ENCODE results near the gene TOP1. TPM values are rescaled to one million over a fixed set of nuclear protein-coding genes. Genes with fewer than 3 reads are reported as not detected.

TOP1 gene
- total RNA-seq, 1 donor from 2014 or later, result 52.0 TPM

- Histone ChIP-seq H3K36me3 (no peaks in the 10 kb centered on the region), H3K4me3 (no peak overlapping the region), H3K27ac (no peak overlapping the region), H3K9me3 (no peaks in the 10 kb centered on the region), H3K27me3 (ENCODE audit: low read depth) (no peaks in the 10 kb centered on the region), H3K4me1 (peaks cover 91% of the 10 kb centered on the region)
- ATAC-seq (no peak), DNase-seq (no peak)
- intact Hi-C loops (cut with DNase I), result no loop called here
- no peak for TF ChIP-seq CTCF (IDR thresholded peaks at IDR 0.05)
Measured at GRCh38 chr20:41054847-41055230, 26.2 kb downstream of the TOP1 start.

- no peaks in the 10 kb centered on the region for H3K36me3 ChIP-seq
- no peak overlapping the region for H3K4me3 ChIP-seq
- ATAC-seq (no peak), DNase-seq (no peak)
- intact Hi-C loops (cut with DNase I), result no loop called here
- TF ChIP-seq CTCF (IDR thresholded peaks at IDR 0.05), result no peak
- peaks cover 83% of the 10 kb centered on the region for H3K4me1 ChIP-seq
- H3K27me3 ChIP-seq (ENCODE audit: low read depth), result no peaks in the 10 kb centered on the region
- H3K27ac ChIP-seq, result no peak overlapping the region
- H3K9me3 ChIP-seq, result no peaks in the 10 kb centered on the region
Measured at GRCh38 chr20:41055679-41056078, 27.1 kb downstream of the TOP1 start.

GRCh38 chr20:41057999-41058673 is 29.5 kb downstream of the TOP1 start:
- no peaks in the 10 kb centered on the region for H3K9me3 ChIP-seq
- ATAC-seq (peak; percentile 89 to 94), DNase-seq (no peak)
- no peak overlapping the region for H3K4me3 ChIP-seq
- intact Hi-C loops (cut with DNase I), result no loop called here
- H3K4me1 ChIP-seq, result peaks cover 58% of the 10 kb centered on the region
- no peak for TF ChIP-seq CTCF (IDR thresholded peaks at IDR 0.05)
- H3K27me3 ChIP-seq (ENCODE audit: low read depth), result no peaks in the 10 kb centered on the region
- peaks cover 20% of the 10 kb centered on the region for H3K36me3 ChIP-seq
- H3K27ac ChIP-seq, result peak overlapping the region; percentile 25

- ATAC-seq, result no peak
- H3K9me3 ChIP-seq, result no peaks in the 10 kb centered on the region
- no peak for DNase-seq
- peak overlapping the region; percentile 25 for H3K27ac ChIP-seq
- H3K4me1 ChIP-seq, result peaks cover 50% of the 10 kb centered on the region
- TF ChIP-seq CTCF (IDR thresholded peaks at IDR 0.05), result no peak
- no peak overlapping the region for H3K4me3 ChIP-seq
- peaks cover 24% of the 10 kb centered on the region for H3K36me3 ChIP-seq
- intact Hi-C loops (cut with DNase I), result no loop called here
- H3K27me3 ChIP-seq (ENCODE audit: low read depth), result no peaks in the 10 kb centered on the region
Measured at GRCh38 chr20:41058674-41059635, 30.3 kb downstream of the TOP1 start.

GRCh38 chr20:41061155-41061554 is 32.5 kb downstream of the TOP1 start:
- intact Hi-C loops (cut with DNase I), result no loop called here
- ATAC-seq, result no peak
- no peaks in the 10 kb centered on the region for H3K27me3 ChIP-seq (ENCODE audit: low read depth)

More at GRCh38 chr20:41061155-41061554, 32.5 kb downstream of the TOP1 start:
- Histone ChIP-seq H3K4me1 (peaks cover 38% of the 10 kb centered on the region), H3K9me3 (no peaks in the 10 kb centered on the region), H3K4me3 (no peak overlapping the region), H3K36me3 (peaks cover 24% of the 10 kb centered on the region), H3K27ac (no peak overlapping the region)
- TF ChIP-seq CTCF (IDR thresholded peaks at IDR 0.05), result no peak
- DNase-seq, result no peak
